Ectodermal cell (in vitro differentiated cells): ENCODE results near the gene CRYGN.

ENCODE experiments used
- H3K27ac ChIP-seq: 2 replicates; pipeline ENCODE4 v1.7.0; 2013; ENCODE audit warnings: mild to moderate bottlenecking, low read depth, low read length; ENCODE audit not compliant: insufficient read depth, poor library complexity, severe bottlenecking
- H3K27me3 ChIP-seq: 2 replicates; pipeline ENCODE4 v1.7.0; 2013; ENCODE audit warnings: mild to moderate bottlenecking, low read length; ENCODE audit not compliant: insufficient read depth, control insufficient read depth, poor library complexity, severe bottlenecking
- H3K36me3 ChIP-seq: one replicate; pipeline ENCODE4 v1.7.0; 2013; ENCODE audit warnings: low read length; ENCODE audit not compliant: control insufficient read depth, insufficient read depth
- H3K4me1 ChIP-seq: one replicate; pipeline ENCODE4 v1.7.0; 2013; ENCODE audit warnings: low read length; ENCODE audit not compliant: control insufficient read depth, insufficient read depth
- H3K4me3 ChIP-seq: 2 replicates; pipeline ENCODE4 v1.7.0; 2013; ENCODE audit warnings: low read depth, low read length, control low read depth; ENCODE audit not compliant: insufficient read depth
- H3K9me3 ChIP-seq: 2 replicates; pipeline ENCODE4 v1.7.0; 2013; ENCODE audit warnings: mild to moderate bottlenecking, low read length, moderate library complexity; ENCODE audit not compliant: control insufficient read depth
- WGBS, 2 experiments: methylation state at CpG; one replicate each; pipeline ENCODE4 v1.1.7; 2013; ENCODE audit warnings: missing lambda C conversion rate in 2 of 2; 5-methylcytosine and 5-hydroxymethylcytosine counted together

Gene CRYGN

DNA sequence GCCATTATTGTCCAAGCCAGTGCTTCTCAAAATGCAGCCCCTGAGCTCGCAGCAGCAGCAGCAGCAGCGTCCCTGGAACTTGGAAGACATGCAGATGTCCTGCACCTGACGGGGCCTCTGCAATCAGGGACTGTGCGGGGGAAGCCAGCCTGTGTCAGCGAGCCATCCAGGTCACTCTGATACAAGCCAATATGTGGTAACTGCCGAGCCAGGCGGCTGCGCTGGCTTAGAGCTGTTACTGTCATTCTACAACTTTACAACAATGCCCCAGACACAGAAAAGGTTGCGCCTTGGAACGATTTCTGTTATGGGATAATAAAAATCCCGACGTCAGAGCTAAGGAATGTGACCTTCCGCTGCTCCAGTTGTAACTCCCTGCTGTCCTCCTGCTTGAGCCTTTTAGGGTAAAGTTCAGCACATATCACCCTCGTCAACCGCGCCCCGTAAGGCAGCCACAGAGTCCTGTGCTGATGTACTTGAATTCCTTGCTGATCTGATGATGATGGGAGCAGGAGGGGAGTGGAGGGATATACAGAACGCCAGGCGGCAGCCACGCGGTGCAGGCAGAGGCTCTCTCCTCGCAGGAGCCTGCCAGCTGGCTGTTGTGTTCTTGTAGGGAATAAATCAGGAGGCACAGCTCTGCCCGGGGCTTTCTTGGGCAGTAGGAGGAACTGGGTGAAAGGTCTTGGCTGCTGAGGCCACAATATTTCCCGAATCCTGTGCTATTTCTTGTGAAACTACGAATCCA is 20.0 kb upstream of the CRYGN start:
- H3K9me3 ChIP-seq: peaks cover 5% of the 10 kb centered on the region
- H3K27me3 ChIP-seq: no peaks in the 10 kb centered on the region
- no peak overlapping the region for H3K4me3 ChIP-seq
- peak overlapping the region; percentile 90 for H3K27ac ChIP-seq
- H3K36me3 ChIP-seq: peaks cover 5% of the 10 kb centered on the region
- H3K4me1 ChIP-seq: peaks cover 15% of the 10 kb centered on the region
- WGBS, 2 experiments: 50 to 54% methylated on average over 25 of the region's 25 CpGs

DNA sequence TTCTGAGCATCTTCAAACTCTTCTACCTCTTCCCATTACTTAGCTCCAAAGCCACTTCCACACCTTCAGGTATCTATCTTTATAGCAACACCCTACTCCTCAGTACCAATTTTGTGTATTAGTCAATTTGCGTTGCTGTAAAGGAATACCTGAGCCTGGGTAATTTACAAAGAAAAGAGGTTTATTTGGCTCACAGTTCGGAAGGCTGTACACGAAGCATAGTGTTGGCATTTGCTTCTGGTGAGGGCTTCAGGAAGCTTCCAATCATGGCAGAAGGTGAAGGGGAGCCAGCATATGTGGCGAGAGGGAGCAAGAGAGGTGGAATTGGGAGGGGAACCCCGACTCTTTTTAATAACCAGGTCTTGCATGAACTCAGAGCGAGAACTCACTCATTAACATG is 17.6 kb upstream of the CRYGN start:
- Histone ChIP-seq H3K4me1 (peaks cover 23% of the 10 kb centered on the region), H3K9me3 (peaks cover under 1% of the 10 kb centered on the region), H3K27ac (no peak overlapping the region), H3K27me3 (no peaks in the 10 kb centered on the region), H3K36me3 (no peaks in the 10 kb centered on the region), H3K4me3 (no peak overlapping the region)
- WGBS, 2 experiments: 93 to 94% methylated on average over 6 of the region's 6 CpGs

DNA sequence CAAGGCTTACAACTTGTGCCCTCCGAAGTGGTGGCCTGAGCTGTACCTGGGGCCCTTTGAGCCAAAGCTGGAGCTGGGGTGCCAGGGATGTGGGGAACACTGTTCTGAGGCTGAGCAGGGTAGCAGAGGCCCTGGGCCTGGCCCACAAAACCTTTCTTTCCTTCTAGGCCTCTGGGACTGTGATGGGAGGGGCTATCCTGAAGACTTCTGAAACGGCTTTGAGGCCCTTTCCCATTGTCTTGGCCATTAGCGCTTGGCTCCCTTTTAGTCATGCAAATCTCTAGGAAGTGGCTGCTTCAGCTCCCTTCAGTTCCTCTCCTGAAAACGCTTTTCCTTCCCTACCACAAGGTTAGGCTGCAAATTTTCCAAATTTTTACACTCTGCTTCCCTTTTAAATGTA is 16.8 kb upstream of the CRYGN start:
- WGBS, 2 experiments: 34 to 41% methylated on average over 4 of the region's 4 CpGs
- Histone ChIP-seq H3K27ac (no peak overlapping the region), H3K9me3 (no peaks in the 10 kb centered on the region), H3K4me3 (no peak overlapping the region), H3K27me3 (no peaks in the 10 kb centered on the region), H3K36me3 (no peaks in the 10 kb centered on the region), H3K4me1 (peaks cover 23% of the 10 kb centered on the region)

GRCh38 chr7:151456276-151456675 is 16.3 kb upstream of the CRYGN start:
- H3K4me1 ChIP-seq: peaks cover 23% of the 10 kb centered on the region
- 96 to 98% methylated on average over 5 of the region's 5 CpGs for WGBS, 2 experiments

DNA sequence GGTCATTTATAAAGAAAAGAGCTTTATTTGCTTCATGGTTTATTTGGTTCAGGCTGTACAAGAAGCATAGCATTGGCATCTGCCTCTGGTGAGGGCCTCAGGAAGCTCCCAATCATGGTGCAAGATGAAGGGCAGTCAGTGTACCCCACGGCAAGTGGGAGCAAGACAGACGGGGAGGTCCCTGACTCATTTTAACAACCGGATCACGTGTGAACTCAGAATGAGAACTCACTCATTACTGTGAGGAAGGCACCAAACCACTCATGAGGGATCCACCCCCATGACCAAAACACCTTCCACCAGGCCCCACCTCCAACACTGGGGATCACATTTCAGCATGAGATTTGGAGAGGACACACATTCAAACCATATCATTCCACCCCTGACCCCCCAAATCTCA is 15.7 kb upstream of the CRYGN start:
- 90 to 93% methylated on average over 4 of the region's 4 CpGs for WGBS, 2 experiments

More at GRCh38 chr7:151456276-151456675, 16.3 kb upstream of the CRYGN start:
- Histone ChIP-seq H3K4me3 (no peak overlapping the region), H3K36me3 (no peaks in the 10 kb centered on the region), H3K27me3 (no peaks in the 10 kb centered on the region), H3K9me3 (no peaks in the 10 kb centered on the region), H3K27ac (no peak overlapping the region)

DNA sequence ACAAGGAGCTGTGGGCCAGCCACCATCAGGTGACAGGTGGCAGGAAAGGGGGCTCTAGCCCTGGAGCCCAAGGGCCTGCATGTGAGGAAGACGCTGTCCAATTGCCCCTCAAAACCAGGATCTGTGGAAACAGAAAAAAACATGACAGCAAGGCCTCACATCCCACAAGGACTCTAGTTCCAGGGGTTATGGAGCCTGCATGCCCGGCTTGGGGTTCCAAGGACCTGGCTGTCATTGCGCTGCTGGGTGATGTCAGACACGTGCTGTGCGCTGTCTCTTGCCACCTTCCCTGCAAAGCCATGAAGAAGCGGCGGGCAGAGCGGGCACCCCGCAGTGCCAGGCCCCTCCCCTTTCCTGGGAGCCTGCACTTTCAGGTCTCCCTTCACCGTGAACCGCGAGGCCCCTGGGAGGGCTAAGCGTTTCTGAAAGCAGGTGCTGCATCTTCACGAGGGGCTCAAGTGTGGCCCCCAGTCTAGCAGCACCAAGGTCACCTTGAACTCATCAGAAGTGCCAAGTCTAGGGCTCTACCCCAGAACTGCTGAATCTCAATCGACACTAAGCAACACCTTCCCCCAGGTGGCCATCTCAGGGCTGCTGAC is 15.1 kb upstream of the CRYGN start:
- H3K4me1 ChIP-seq: peaks cover 17% of the 10 kb centered on the region
- no peaks in the 10 kb centered on the region for H3K27me3 ChIP-seq
- H3K36me3 ChIP-seq: no peaks in the 10 kb centered on the region
- H3K27ac ChIP-seq: no peak overlapping the region
- 84 to 85% methylated on average over 15 of the region's 15 CpGs for WGBS, 2 experiments
- no peak overlapping the region for H3K4me3 ChIP-seq
- no peaks in the 10 kb centered on the region for H3K9me3 ChIP-seq

More for the DNA sequence above, 15.7 kb upstream of the CRYGN start:
- Histone ChIP-seq H3K4me3 (no peak overlapping the region), H3K9me3 (no peaks in the 10 kb centered on the region), H3K27ac (no peak overlapping the region), H3K36me3 (no peaks in the 10 kb centered on the region), H3K4me1 (peaks cover 23% of the 10 kb centered on the region), H3K27me3 (no peaks in the 10 kb centered on the region)

DNA sequence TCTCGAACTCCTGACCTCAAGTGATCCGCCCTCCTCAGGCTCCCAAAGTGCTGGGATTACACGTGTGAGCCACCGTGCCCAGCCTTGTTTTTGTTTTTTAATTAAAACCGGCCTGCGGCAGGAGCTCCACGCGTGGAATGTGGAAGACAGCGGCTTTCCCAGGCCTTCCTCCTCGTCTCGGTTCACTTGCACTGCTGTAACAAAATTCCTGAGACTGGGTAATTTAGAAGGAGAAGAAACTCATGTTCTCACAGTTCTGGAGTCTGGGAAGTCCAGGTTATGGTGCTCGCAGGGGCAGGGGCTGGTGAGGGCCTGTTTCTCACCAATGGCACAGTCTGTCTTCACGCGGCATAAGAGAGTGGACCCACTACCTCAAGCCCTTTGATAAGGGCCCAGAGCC is 14.4 kb upstream of the CRYGN start:
- Histone ChIP-seq H3K27me3 (no peaks in the 10 kb centered on the region), H3K9me3 (no peaks in the 10 kb centered on the region), H3K36me3 (no peaks in the 10 kb centered on the region), H3K27ac (peak overlapping the region; percentile 26), H3K4me3 (no peak overlapping the region), H3K4me1 (peaks cover 9% of the 10 kb centered on the region)
- WGBS, 2 experiments: 89 to 91% methylated on average over 14 of the region's 14 CpGs

DNA sequence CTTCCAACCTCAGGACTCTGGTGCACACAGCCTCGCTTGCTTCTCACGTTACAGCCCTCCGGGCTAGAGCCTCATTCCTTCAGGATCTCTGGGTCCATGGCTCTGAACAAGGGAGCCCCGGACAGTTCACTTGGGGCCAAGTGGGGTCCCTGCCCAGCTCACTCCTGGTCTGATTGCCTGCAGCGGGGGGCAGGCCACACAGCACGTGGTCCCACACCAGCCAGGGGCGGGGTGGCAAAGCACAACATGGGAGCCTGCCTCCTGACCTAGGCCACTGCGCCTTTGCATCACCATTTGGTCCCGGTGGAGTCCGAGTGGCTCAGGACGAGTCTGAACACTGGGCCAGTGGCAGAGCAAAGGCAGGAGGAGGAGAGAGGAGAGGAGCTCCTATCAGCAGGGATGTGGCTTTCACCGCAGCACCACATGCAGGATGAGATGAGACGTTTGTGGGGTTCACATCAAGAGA is 13.4 kb upstream of the CRYGN start:
- Histone ChIP-seq H3K4me1 (peaks cover 9% of the 10 kb centered on the region), H3K36me3 (no peaks in the 10 kb centered on the region), H3K9me3 (no peaks in the 10 kb centered on the region), H3K4me3 (no peak overlapping the region), H3K27ac (no peak overlapping the region), H3K27me3 (peaks cover 3% of the 10 kb centered on the region)
- 83 to 84% methylated on average over 13 of the region's 13 CpGs for whole genome bisulfite sequencing, 2 experiments

- Histone ChIP-seq H3K27ac (no peak overlapping the region), H3K4me3 (no peak overlapping the region), H3K9me3 (no peaks in the 10 kb centered on the region), H3K36me3 (no peaks in the 10 kb centered on the region), H3K4me1 (peaks cover 9% of the 10 kb centered on the region), H3K27me3 (peaks cover 9% of the 10 kb centered on the region)
- whole genome bisulfite sequencing, 2 experiments: 86 to 87% methylated on average over 15 of the region's 15 CpGs
Measured at GRCh38 chr7:151452680-151453325, 12.9 kb upstream of the CRYGN start.
